ENCODE results near the gene PAX5. TPM values are rescaled to one million over a fixed set of nuclear protein-coding genes. Genes with fewer than 3 reads are reported as not detected.

PAX5 gene
- total RNA-seq, 1 experiment from 2014 or later = not detected

GRCh38 chr9:37038302-37038942 is 4.4 kb upstream of the PAX5 start:
- in situ Hi-C loops (cut with HindIII; ENCODE audit: low sequenced_read_pairs) = no loop called here

DNA sequence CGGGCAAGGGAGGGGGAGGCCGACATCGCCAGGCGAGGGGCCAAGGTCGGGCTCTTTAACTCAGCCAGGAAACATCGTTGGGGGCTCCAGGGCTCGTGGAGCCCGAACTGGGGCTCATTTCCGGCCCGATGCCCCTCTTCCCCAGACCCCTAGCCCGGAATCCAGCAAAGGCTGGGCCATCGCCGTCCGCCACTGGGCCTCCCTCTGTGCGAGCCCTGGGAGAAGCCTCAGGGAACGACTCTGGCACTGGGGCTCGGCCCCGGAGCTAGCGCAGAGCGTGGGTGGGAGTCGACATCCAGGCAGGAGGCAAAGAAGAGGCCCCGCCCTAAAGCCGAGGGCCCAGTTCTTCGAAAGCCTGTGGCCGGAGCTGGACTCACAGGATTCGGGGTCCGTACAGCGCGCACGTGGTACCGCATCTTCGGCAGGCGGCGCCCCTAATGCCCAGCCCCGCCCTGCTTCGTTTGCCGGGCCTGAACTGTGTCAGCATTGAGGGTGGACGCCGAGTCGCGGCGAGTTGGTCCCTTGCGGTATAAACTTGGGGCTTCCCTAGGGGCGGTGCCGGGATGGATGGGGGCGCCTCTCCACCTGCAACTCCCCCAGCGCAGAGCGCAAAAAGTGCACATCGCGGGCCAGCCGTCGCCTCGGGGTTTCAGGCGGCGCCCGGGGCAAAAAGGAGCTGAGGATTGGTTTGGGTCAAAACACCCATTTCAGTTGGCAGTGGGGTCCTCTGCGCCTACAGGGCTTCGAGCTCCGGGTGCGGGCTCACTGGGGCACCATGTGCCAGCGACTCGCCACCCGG is 3.6 kb upstream of the PAX5 start:
- no peak for DNase-seq (ENCODE audit: low spot score)
- in situ Hi-C loops (cut with HindIII; ENCODE audit: low sequenced_read_pairs) = no loop called here

More at GRCh38 chr9:37038302-37038942, 4.4 kb upstream of the PAX5 start:
- no peak for DNase-seq (ENCODE audit: low spot score)

GRCh38 chr9:37036776-37037502 is 2.9 kb upstream of the PAX5 start:
- DNase-seq (ENCODE audit: low spot score) = peak; percentile 23
- in situ Hi-C loops (cut with HindIII; ENCODE audit: low sequenced_read_pairs) = no loop called here

- DNase-seq (ENCODE audit: low spot score) = no peak
- in situ Hi-C loops (cut with HindIII; ENCODE audit: low sequenced_read_pairs) = no loop called here
Measured at GRCh38 chr9:37036371-37036775, 2.3 kb upstream of the PAX5 start.

GRCh38 chr9:37035648-37036370 is 1.7 kb upstream of the PAX5 start:
- no peak for DNase-seq (ENCODE audit: low spot score)
- in situ Hi-C loops (cut with HindIII; ENCODE audit: low sequenced_read_pairs) = no loop called here

- in situ Hi-C loops (cut with HindIII; ENCODE audit: low sequenced_read_pairs) = no loop called here
- no peak for DNase-seq (ENCODE audit: low spot score)
Measured at GRCh38 chr9:37034938-37035647, 1.0 kb upstream of the PAX5 start.

DNA sequence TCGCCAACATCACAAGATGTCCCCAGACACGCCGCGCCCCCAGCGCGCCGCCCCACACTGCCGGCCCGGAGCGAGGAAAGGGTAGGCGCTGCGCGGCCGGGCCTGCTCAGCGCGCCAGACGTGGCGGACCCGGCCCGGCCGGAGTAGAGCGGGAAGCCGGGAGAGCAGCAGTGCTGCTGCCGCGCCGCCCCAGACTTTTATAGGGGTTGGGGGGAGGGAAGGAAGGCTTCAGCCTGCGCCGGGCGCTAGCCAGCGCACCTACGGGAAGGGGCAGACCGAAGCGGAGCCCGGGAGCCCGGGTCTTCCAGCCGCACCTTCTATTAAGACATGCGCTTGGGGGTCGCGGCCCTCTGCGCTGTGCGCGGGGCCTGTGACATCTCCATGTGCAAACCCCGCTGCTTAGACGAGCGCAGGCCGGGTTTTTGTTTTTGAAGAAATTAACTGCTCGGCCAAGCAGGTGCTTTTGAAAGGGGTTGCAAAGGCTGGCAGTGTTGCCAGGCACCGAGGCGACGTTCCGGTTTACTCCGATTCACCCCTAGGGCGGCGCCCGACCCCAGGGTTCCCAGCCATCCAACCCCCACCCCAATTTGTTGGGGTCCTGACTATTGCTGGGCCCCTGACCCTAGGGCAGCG is 353 bp upstream of the PAX5 start:
- in situ Hi-C loops (cut with HindIII; ENCODE audit: low sequenced_read_pairs) = no loop called here
- DNase-seq (ENCODE audit: low spot score) = no peak

DNA sequence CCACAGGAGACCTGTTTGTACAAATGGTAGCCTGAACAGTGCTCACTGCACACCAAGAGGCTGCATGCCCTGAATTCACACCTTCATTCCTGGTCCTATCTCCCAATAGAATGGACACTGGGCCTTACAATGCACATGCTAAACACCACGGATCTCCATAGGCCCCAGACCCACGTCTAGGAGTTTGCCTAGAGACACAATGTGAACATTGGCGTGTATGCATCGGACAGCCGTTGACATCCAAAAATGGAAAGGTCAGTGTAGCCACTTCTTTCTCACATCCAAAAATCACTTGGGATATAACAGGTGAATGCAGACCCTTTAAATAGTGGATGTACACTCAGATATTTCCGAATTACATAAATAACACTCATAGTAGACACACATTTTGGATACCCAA is 927 bp downstream of the PAX5 start:
- no peak for DNase-seq (ENCODE audit: low spot score)
- in situ Hi-C loops (cut with HindIII; ENCODE audit: low sequenced_read_pairs) = no loop called here

DNA sequence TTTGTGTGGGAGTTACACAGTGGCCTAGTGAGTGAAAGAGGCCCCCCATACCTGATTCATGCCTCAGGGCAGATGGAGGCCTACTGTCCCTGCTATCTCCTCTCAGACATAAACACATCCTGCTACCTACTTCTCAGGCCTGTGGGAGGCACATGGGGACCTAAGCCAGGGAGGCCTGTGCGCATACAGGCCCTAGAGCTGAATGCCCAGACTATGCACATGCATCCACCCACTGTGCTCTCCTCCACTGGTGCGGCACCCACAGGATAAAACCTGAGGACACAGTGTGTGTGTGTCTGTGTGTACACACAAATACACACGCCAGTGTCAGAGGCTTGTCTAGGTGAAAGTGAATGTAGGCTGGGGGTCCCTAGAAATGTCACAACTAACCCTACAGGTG is 1.4 kb downstream of the PAX5 start:
- no peak for DNase-seq (ENCODE audit: low spot score)
- in situ Hi-C loops (cut with HindIII; ENCODE audit: low sequenced_read_pairs) = no loop called here

GRCh38 chr9:37031902-37032301 is 2.2 kb downstream of the PAX5 start:
- in situ Hi-C loops (cut with HindIII; ENCODE audit: low sequenced_read_pairs) = no loop called here
- DNase-seq (ENCODE audit: low spot score) = no peak

- DNase-seq (ENCODE audit: low spot score) = no peak
- in situ Hi-C loops (cut with HindIII; ENCODE audit: low sequenced_read_pairs) = no loop called here
Measured at GRCh38 chr9:37031081-37031480, 3.0 kb downstream of the PAX5 start.

- in situ Hi-C loops (cut with HindIII; ENCODE audit: low sequenced_read_pairs) = no loop called here
Measured at GRCh38 chr9:37030611-37030939, 3.5 kb downstream of the PAX5 start.

GRCh38 chr9:37029776-37030610 is 4.1 kb downstream of the PAX5 start:
- DNase-seq (ENCODE audit: low spot score) = no peak
- in situ Hi-C loops (cut with HindIII; ENCODE audit: low sequenced_read_pairs) = no loop called here

More at GRCh38 chr9:37030611-37030939, 3.5 kb downstream of the PAX5 start:
- no peak for DNase-seq (ENCODE audit: low spot score)

- no peak for DNase-seq (ENCODE audit: low spot score)
- in situ Hi-C loops (cut with HindIII; ENCODE audit: low sequenced_read_pairs) = no loop called here
Measured at GRCh38 chr9:37029304-37029775, 4.7 kb downstream of the PAX5 start.

DNA sequence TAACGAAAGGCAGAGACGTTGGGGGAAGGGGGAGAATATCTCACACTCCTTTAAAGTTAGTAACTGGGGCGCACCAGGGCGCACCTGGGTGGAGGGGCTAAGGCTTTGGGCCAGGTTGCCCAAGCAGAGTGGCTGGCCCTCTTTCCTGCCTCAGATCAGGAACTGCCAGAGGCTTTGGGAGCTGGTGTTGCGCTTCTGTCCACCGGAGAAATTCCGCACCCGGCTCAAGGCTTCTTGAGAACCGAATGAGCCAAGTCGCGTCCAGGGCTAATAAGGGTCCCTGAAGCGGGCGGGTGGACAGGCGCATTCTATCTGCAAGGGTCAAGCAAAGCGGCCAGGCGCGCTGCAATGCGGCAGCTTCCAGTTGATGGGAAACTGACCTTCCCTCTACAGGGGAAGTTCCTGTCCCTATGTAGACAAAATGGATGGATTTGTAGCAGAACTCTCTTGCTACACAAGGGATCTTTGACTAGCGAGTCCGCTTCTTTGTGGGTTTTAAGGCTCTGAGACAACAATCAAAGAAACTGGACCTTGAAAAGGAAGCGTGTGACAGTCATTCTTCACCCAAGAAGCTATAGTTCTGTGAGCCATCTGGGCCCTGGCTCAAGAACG is 5.5 kb downstream of the PAX5 start:
- in situ Hi-C loops (cut with HindIII; ENCODE audit: low sequenced_read_pairs) = no loop called here

GRCh38 chr9:37027582-37028419 is 6.3 kb downstream of the PAX5 start:
- peak; percentile 93 for DNase-seq (ENCODE audit: low spot score)
- in situ Hi-C loops (cut with HindIII; ENCODE audit: low sequenced_read_pairs) = no loop called here

More for the DNA sequence above, 5.5 kb downstream of the PAX5 start:
- DNase-seq (ENCODE audit: low spot score) = no peak
